Ishikawa (cell line): ENCODE data around the gene CHAF1B.

ENCODE experiments used
- CEBPB ChIP-seq: IDR thresholded peaks from 2 replicates; pipeline ENCODE4 v1.6.1; 2012
- CREB1 ChIP-seq: IDR thresholded peaks from 2 replicates; pipeline ENCODE4 v1.6.1; 2012; ENCODE audit warnings: low read depth
- EGR1 ChIP-seq: IDR thresholded peaks from 2 replicates; pipeline ENCODE4 v1.6.1; 2012
- EP300 ChIP-seq: IDR thresholded peaks from 2 replicates; pipeline ENCODE4 v1.6.1; 2012; ENCODE audit warnings: borderline replicate concordance
- FOXM1 ChIP-seq: IDR thresholded peaks from 2 replicates; pipeline ENCODE4 v1.6.1; 2012; ENCODE audit warnings: low read depth, borderline replicate concordance
- NFIC ChIP-seq: IDR thresholded peaks from 2 replicates; pipeline ENCODE4 v1.6.1; 2012
- RAD21 ChIP-seq: IDR thresholded peaks from 2 replicates; pipeline ENCODE4 v1.6.1; 2012; ENCODE audit warnings: low read depth
- TAF1 ChIP-seq: IDR thresholded peaks from 2 replicates; pipeline ENCODE4 v1.6.1; 2012; ENCODE audit warnings: low read depth, mild to moderate bottlenecking
- TCF12 ChIP-seq: IDR thresholded peaks from 2 replicates; pipeline ENCODE4 v1.6.1; 2012; ENCODE audit warnings: low read depth
- TEAD4 ChIP-seq: IDR thresholded peaks from 2 replicates; pipeline ENCODE4 v1.6.1; 2012
- YY1 ChIP-seq: IDR thresholded peaks from 2 replicates; pipeline ENCODE4 v1.6.1; 2012; ENCODE audit warnings: low read depth
- ZBTB7A ChIP-seq: IDR thresholded peaks from 2 replicates; pipeline ENCODE4 v1.6.1; 2012; ENCODE audit warnings: low read depth
- TF ChIP-seq, protein P1 (sequence below): IDR thresholded peaks from 2 replicates; pipeline ENCODE4 v1.6.1; 2012
- TF ChIP-seq, protein P2 (sequence below): IDR thresholded peaks from 2 replicates; pipeline ENCODE4 v1.6.1; 2012; ENCODE audit warnings: low read depth, mild to moderate bottlenecking
- TF ChIP-seq, protein P3 (sequence below): IDR thresholded peaks from 2 replicates; pipeline ENCODE4 v1.6.1; 2012

The CHAF1B gene

DNA sequence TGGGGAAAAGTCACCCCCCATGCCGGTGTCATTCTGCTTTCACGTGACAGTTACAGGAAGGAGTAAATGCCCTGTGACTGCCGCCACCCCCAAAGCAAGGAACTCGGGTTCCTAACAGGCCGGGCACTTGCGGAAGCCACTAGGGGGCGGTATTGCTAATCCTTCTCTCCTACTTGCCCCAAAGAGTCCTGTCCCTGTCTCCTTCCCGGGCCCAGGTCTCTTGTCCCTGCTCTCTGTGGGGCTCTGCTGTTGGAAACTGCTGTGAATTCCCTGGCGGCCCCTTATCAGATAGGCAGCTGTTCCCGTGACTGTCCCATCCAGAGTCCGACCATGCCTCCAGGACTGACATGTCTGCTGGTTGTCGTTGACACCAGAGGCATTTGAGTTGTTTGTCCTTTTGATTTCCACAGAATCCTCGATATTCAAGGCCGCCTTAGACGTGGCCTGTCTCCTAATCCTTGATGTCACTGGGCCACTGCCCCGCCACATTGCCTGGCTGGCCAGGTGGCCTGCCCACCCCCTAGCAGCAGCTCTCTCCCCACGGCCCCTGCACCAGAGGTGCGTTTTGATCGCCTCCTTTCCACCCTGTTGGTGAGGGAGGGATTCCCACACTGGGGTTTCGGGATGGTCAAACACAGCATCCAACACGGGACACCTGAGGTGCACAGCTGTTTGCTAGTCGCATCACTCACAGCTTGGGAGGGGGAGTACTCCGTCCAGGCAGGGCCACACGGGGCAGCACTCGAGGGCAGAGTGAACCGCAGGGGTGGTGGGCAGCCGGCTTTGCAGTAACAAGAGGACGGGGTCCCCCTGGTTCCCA is 37.3 kb downstream of the CHAF1B start:
- peak; percentile 60 for TF ChIP-seq RAD21
- no peak for TF ChIP-seq FOXM1

DNA sequence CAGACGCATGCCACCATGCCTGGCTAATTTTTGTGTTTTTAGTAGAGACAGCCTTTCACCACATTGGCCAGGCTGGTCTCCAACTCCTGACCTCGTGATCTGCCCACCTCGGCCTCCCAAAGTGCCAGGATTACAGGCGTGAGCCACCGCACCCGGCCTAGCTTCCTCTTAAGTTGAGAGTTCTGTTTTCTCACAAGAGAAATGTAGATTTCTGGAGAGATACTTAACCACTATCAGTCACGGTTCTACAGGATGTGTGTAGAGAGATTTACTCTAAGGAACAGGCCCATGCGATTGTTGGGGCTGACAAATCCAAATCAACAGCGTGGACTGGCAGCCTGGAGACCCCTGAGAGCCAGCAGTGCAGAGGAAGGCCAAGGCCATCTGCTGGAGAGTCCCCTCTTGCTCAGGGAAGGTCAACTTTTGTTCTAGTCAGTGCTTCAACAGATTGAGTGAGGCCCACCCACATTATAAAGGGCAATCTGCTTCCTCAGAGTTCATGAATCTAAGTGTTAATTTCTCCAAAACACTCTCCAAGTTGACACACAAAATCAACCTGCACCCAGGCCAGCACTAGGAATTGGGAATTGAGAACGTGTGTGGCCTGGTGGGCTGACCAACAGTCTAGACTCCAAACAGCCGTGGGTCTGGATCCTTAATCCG is 38.7 kb downstream of the CHAF1B start:
- no peak for TF ChIP-seq CREB1
- TF ChIP-seq RAD21, result no peak
- TF ChIP-seq, protein P1, sequence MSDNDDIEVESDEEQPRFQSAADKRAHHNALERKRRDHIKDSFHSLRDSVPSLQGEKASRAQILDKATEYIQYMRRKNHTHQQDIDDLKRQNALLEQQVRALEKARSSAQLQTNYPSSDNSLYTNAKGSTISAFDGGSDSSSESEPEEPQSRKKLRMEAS, result no peak
- no peak for TF ChIP-seq TCF12
- no peak for TF ChIP-seq NFIC
- TF ChIP-seq EP300, result no peak
- TF ChIP-seq FOXM1, result no peak
- TF ChIP-seq TEAD4, result no peak
- no peak for TF ChIP-seq CEBPB
- no peak for TF ChIP-seq TAF1
- no peak for TF ChIP-seq EGR1

DNA sequence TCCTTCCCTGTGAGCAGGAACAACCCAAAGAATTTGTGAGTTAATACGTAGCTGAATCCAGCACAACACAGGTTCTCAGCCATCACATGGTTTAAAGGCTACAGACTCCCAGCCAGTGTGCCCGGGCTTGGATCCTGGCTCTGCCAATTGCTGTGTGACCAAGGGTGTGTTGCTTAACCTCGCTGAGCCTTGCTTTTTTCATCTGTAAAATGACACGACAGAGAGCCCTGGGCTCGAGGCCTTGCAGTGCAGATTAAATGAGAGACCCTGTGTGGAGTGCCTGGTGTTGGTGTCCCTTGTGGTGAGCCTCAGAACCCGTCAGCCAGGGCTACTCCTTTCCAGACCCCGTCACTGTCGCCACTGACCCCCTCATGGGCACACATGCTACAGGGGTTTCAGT is 39.4 kb downstream of the CHAF1B start:
- no peak for TF ChIP-seq RAD21
- no peak for TF ChIP-seq ZBTB7A

DNA sequence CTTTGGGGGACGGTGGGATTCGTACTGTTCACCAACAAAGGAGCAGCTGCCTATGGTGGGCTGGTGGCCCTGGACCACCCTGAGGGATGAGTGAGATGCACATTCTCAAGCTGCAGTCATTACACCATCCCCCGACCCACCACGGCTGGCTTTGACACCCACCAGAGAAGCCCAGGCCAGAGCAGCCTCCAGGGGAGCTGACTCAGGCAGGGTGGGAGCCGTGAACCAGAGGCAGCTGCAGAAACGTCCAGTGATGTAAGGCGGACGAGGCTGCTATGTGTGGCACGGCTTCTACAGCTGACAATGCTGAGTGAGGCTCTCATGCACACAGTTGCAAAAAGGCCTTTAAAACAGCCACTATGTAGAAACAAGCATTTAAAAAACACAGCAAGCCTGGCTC is 40.1 kb downstream of the CHAF1B start:
- TF ChIP-seq FOXM1 (no peak), CREB1 (no peak), ZBTB7A (no peak), TAF1 (no peak), CEBPB (no peak), TEAD4 (no peak)
- TF ChIP-seq, protein P1, result no peak
- TF ChIP-seq, protein P2, sequence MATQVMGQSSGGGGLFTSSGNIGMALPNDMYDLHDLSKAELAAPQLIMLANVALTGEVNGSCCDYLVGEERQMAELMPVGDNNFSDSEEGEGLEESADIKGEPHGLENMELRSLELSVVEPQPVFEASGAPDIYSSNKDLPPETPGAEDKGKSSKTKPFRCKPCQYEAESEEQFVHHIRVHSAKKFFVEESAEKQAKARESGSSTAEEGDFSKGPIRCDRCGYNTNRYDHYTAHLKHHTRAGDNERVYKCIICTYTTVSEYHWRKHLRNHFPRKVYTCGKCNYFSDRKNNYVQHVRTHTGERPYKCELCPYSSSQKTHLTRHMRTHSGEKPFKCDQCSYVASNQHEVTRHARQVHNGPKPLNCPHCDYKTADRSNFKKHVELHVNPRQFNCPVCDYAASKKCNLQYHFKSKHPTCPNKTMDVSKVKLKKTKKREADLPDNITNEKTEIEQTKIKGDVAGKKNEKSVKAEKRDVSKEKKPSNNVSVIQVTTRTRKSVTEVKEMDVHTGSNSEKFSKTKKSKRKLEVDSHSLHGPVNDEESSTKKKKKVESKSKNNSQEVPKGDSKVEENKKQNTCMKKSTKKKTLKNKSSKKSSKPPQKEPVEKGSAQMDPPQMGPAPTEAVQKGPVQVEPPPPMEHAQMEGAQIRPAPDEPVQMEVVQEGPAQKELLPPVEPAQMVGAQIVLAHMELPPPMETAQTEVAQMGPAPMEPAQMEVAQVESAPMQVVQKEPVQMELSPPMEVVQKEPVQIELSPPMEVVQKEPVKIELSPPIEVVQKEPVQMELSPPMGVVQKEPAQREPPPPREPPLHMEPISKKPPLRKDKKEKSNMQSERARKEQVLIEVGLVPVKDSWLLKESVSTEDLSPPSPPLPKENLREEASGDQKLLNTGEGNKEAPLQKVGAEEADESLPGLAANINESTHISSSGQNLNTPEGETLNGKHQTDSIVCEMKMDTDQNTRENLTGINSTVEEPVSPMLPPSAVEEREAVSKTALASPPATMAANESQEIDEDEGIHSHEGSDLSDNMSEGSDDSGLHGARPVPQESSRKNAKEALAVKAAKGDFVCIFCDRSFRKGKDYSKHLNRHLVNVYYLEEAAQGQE, result no peak

DNA sequence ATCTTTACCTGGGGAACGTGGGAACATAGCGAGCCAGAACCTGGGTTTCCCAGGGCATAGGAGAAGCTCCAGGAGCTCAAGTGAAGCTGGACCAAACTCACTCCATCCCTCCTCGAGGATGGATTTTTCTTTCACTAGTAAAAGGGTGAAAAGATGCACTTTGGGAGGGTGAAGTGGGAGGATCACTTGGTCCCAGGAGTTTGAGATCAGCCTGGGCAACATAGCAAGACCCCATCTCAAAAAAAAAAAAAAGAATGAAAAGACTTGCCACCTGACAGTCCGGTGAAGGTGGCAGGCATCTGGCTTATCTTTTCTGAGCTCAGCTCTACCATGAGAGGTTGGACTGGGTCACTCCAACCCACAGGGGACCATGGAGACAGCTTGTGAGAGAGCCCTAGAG is 42.3 kb downstream of the CHAF1B start:
- TF ChIP-seq EGR1 (no peak), TAF1 (no peak), FOXM1 (no peak), CREB1 (no peak), RAD21 (no peak), TEAD4 (no peak), CEBPB (no peak), TCF12 (no peak), NFIC (no peak)
- TF ChIP-seq, protein P2, result no peak

DNA sequence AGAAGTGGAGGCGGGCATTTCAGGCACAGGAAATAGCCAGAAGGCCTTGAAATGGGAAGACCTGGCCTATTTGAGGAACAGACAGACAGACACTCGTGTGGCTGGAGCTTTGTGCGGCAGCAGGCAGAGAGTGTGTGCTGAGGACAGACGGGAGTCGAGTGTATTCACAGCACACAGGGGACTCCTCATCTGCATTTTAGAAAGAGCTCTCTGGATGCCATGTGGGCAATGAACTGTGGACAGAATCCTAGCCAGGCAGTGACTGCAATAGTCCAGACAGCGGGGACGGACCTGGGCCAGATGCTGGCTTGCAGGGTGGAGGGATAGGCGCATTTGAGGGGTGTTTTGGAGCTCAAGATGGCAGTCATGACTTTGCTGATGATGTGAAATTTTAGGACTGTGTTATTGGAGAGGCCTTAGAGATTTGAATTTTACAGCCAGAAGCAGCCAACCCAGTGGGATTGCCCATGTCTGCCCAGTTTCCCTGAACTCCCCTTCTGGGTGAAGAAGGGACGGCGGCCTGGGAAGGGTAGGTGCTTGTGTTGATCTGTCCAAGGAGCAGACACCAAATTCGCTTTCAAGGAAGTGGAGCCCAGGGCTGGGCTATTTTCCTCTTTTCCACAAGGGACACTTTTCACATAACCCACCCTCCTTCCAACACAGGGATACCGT is 43.7 kb downstream of the CHAF1B start:
- TF ChIP-seq CREB1 (no peak), TAF1 (no peak), RAD21 (no peak), EP300 (no peak), YY1 (0 out of 2 replicates have a peak, but pooled peaks have one; percentile 41), EGR1 (no peak), ZBTB7A (no peak), TCF12 (no peak), TEAD4 (peak; percentile 65), FOXM1 (no peak), CEBPB (no peak), NFIC (no peak)
- TF ChIP-seq, protein P3, sequence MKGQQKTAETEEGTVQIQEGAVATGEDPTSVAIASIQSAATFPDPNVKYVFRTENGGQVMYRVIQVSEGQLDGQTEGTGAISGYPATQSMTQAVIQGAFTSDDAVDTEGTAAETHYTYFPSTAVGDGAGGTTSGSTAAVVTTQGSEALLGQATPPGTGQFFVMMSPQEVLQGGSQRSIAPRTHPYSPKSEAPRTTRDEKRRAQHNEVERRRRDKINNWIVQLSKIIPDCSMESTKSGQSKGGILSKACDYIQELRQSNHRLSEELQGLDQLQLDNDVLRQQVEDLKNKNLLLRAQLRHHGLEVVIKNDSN, result no peak
- TF ChIP-seq, protein P1, result peak; percentile 29
- TF ChIP-seq, protein P2, result no peak
